Measurements from ENCODE around the gene AFF3.
"Not testable (repeated sequence)": the region's sequence is repeated elsewhere in the genome, so short reads cannot be mapped to it uniquely, and the experiment has no call there.

GRCh38 chr2:99503662-99504416, 638.6 kb downstream of the AFF3 start:
- TF ChIP-seq CTCF (conservative IDR thresholded peaks at IDR 0.05 in 1 of 2, IDR thresholded peaks at IDR 0.05 in 1 of 2; ENCODE audit: extremely low read depth in 1 of 2, insufficient read depth in 1 of 2, low read depth in 1 of 2, low read length in 2 of 2); EZH2 (IDR thresholded peaks at IDR 0.05; ENCODE audit: borderline replicate concordance, low read length): not testable (repeated sequence)

All from mammary epithelial cell (primary cell).